ENCODE results near the gene CCDC170.

- no peak; the same call in 1 of the 2 replicates for TF ChIP-seq CTCF (IDR thresholded peaks at IDR 0.05)
- TF ChIP-seq POLR2AphosphoS5 (IDR thresholded peaks at IDR 0.05; ENCODE audit: low read depth, low read length) = no peak
- no peak for TF ChIP-seq SIN3A (IDR thresholded peaks at IDR 0.05; ENCODE audit: borderline replicate concordance, insufficient read depth, low read depth, low read length)
- no peak for TF ChIP-seq REST (IDR thresholded peaks at IDR 0.05; ENCODE audit: insufficient read depth in 1 of 2, low read depth in 2 of 2, low read length in 1 of 2)
Measured at GRCh38 chr6:151448623-151449022, 45.2 kb upstream of the CCDC170 start.

Measured in Panc1 (cell line).